ENCODE results near the gene AQP6. TPM values are rescaled to one million over a fixed set of nuclear protein-coding genes. Genes with fewer than 3 reads are reported as not detected.

The AQP6 gene
- total RNA-seq, 1 experiment from 2014 or later, result 0.31 TPM

- Histone ChIP-seq H3K27ac (ENCODE audit: low read length) (peak overlapping the region; percentile 21; the same call in 1 of the 2 replicates), H3K4me3 (ENCODE audit: low read depth in 2 of 2, low read length in 2 of 2) (no peak overlapping the region), H3K27me3 (ENCODE audit: control insufficient read depth, insufficient read depth, low read length) (no peaks in the 10 kb centered on the region), H3K36me3 (ENCODE audit: control insufficient read depth, insufficient read depth, low read length) (no peaks in the 10 kb centered on the region), H3K9me3 (ENCODE audit: control insufficient read depth, insufficient read depth, low read depth, low read length) (no peaks in the 10 kb centered on the region), H3K4me1 (ENCODE audit: control insufficient read depth, insufficient read depth, low read length) (peaks cover 36% of the 10 kb centered on the region)
- in situ Hi-C loops (cut with HindIII; ENCODE audit: low pct_unique_long_range_greater_than_20kb, low sequenced_read_pairs) (no loop called here), intact Hi-C loops (cut with micrococcal nuclease; ENCODE audit: unreplicated experiment) (no loop called here)
- TF ChIP-seq TCF7L2 (IDR thresholded peaks at IDR 0.05; ENCODE audit: low read depth, low read length) (no peak), CTCF (IDR thresholded peaks at IDR 0.05) (no peak), SIN3A (IDR thresholded peaks at IDR 0.05; ENCODE audit: borderline replicate concordance, insufficient read depth, low read depth, low read length) (no peak), POLR2AphosphoS5 (IDR thresholded peaks at IDR 0.05; ENCODE audit: low read depth, low read length) (no peak), REST (IDR thresholded peaks at IDR 0.05; ENCODE audit: insufficient read depth in 1 of 2, low read depth in 2 of 2, low read length in 1 of 2) (no peak)
- ATAC-seq (no peak), DNase-seq (ENCODE audit: low read depth, low spot score) (no peak)
- no TSS peak for BruUV-seq (replicated peaks)
- ChIA-PET CTCF (interaction anchor here (0.6 to 1.2 kb wide), 4 partner anchors 18 to 107 kb away, joined by 3 to 6 read pairs (median 4); no protein-coding TSS in a partner anchor), POLR2A (interaction anchor here (0.6 to 0.7 kb wide), 3 partner anchors 10 to 943 kb away, joined by 3 to 10 read pairs (median 4); no protein-coding TSS in a partner anchor)
Measured at GRCh38 chr12:49962861-49963765, 9.6 kb upstream of the AQP6 start.

GRCh38 chr12:49963976-49964815 lies 8.6 kb upstream of the AQP6 start:
- no peaks in the 10 kb centered on the region for H3K9me3 ChIP-seq (ENCODE audit: control insufficient read depth, insufficient read depth, low read depth, low read length)
- no peak for TF ChIP-seq POLR2AphosphoS5 (IDR thresholded peaks at IDR 0.05; ENCODE audit: low read depth, low read length)
- TF ChIP-seq CTCF (IDR thresholded peaks at IDR 0.05), result no peak
- no peak for TF ChIP-seq REST (IDR thresholded peaks at IDR 0.05; ENCODE audit: insufficient read depth in 1 of 2, low read depth in 2 of 2, low read length in 1 of 2)
- no peak for TF ChIP-seq TCF7L2 (IDR thresholded peaks at IDR 0.05; ENCODE audit: low read depth, low read length)
- TF ChIP-seq SIN3A (IDR thresholded peaks at IDR 0.05; ENCODE audit: borderline replicate concordance, insufficient read depth, low read depth, low read length), result no peak
- CTCF ChIA-PET, result interaction anchor here (1.2 kb wide), 1 partner anchor 19 kb away, joined by 4 read pairs; no protein-coding TSS in a partner anchor
- DNase-seq (ENCODE audit: low read depth, low spot score) (no peak), ATAC-seq (no peak)
- no peaks in the 10 kb centered on the region for H3K36me3 ChIP-seq (ENCODE audit: control insufficient read depth, insufficient read depth, low read length)
- H3K4me3 ChIP-seq (ENCODE audit: low read depth in 2 of 2, low read length in 2 of 2), result no peak overlapping the region
- in situ Hi-C loops (cut with HindIII; ENCODE audit: low pct_unique_long_range_greater_than_20kb, low sequenced_read_pairs) (no loop called here), intact Hi-C loops (cut with micrococcal nuclease; ENCODE audit: unreplicated experiment) (no loop called here)
- BruUV-seq (replicated peaks), result no TSS peak
- POLR2A ChIA-PET, result no interaction called here
- H3K27me3 ChIP-seq (ENCODE audit: control insufficient read depth, insufficient read depth, low read length), result no peaks in the 10 kb centered on the region
- peaks cover 31% of the 10 kb centered on the region for H3K4me1 ChIP-seq (ENCODE audit: control insufficient read depth, insufficient read depth, low read length)
- H3K27ac ChIP-seq (ENCODE audit: low read length), result peak overlapping the region; percentile 21; the same call in 1 of the 2 replicates

All from Panc1 (cell line).